ENCODE data around the gene UIMC1.

- no peak for TF ChIP-seq CTCF (tag by site-specific recombination; IDR thresholded peaks at IDR 0.05)
- no peak for TF ChIP-seq REST (tag by site-specific recombination; IDR thresholded peaks at IDR 0.05)
- TF ChIP-seq ZNF610 (tag by site-specific recombination; IDR thresholded peaks at IDR 0.05; ENCODE audit: borderline replicate concordance), result no peak
- no peak for TF ChIP-seq ZBTB8A (tag by site-specific recombination; IDR thresholded peaks at IDR 0.05)
- no peak for TF ChIP-seq ZBTB21 (tag by site-specific recombination; IDR thresholded peaks at IDR 0.05)
- TF ChIP-seq, protein P1, sequence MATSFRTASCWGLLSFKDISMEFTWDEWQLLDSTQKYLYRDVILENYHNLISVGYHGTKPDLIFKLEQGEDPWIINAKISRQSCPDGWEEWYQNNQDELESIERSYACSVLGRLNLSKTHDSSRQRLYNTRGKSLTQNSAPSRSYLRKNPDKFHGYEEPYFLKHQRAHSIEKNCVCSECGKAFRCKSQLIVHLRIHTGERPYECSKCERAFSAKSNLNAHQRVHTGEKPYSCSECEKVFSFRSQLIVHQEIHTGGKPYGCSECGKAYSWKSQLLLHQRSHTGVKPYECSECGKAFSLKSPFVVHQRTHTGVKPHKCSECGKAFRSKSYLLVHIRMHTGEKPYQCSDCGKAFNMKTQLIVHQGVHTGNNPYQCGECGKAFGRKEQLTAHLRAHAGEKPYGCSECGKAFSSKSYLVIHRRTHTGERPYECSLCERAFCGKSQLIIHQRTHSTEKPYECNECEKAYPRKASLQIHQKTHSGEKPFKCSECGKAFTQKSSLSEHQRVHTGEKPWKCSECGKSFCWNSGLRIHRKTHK (tag by site-specific recombination; IDR thresholded peaks at IDR 0.05), result no peak
- TF ChIP-seq, protein P2, sequence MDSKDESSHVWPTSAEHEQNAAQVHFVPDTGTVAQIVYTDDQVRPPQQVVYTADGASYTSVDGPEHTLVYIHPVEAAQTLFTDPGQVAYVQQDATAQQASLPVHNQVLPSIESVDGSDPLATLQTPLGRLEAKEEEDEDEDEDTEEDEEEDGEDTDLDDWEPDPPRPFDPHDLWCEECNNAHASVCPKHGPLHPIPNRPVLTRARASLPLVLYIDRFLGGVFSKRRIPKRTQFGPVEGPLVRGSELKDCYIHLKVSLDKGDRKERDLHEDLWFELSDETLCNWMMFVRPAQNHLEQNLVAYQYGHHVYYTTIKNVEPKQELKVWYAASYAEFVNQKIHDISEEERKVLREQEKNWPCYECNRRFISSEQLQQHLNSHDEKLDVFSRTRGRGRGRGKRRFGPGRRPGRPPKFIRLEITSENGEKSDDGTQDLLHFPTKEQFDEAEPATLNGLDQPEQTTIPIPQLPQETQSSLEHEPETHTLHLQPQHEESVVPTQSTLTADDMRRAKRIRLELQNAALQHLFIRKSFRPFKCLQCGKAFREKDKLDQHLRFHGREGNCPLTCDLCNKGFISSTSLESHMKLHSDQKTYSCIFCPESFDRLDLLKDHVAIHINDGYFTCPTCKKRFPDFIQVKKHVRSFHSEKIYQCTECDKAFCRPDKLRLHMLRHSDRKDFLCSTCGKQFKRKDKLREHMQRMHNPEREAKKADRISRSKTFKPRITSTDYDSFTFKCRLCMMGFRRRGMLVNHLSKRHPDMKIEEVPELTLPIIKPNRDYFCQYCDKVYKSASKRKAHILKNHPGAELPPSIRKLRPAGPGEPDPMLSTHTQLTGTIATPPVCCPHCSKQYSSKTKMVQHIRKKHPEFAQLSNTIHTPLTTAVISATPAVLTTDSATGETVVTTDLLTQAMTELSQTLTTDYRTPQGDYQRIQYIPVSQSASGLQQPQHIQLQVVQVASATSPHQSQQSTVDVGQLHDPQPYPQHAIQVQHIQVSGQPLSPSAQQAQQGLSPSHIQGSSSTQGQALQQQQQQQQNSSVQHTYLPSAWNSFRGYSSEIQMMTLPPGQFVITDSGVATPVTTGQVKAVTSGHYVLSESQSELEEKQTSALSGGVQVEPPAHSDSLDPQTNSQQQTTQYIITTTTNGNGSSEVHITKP (tag by site-specific recombination; IDR thresholded peaks at IDR 0.05), result no peak
Measured at GRCh38 chr5:176895831-176896230, 110.7 kb downstream of the UIMC1 start.

All from HEK293 (cell line).